ENCODE measurements around the gene CRY1. TPM values are rescaled to one million over a fixed set of nuclear protein-coding genes. Genes with fewer than 3 reads are reported as not detected.

CRY1 gene
- total and polyA plus RNA-seq, 9 of the 15 experiments (the other 6 are each of a cell fraction or from before 2014, with no cell fraction given), result 8.7 to 33.3 (median 25.2) TPM

- TF ChIP-seq PRDM10 (IDR thresholded peaks at IDR 0.05; ENCODE audit: partially characterized antibody) (peak; percentile 83), ATF6 (CRISPR knock-in tag; IDR thresholded peaks at IDR 0.05) (no peak), MBD2 (IDR thresholded peaks at IDR 0.05; ENCODE audit: borderline replicate concordance, low read depth) (no peak), CBX1 (IDR thresholded peaks at IDR 0.05; ENCODE audit: low read depth) (no peak), ELF2 (CRISPR knock-in tag; IDR thresholded peaks at IDR 0.05) (no peak), ZNF76 (CRISPR knock-in tag; IDR thresholded peaks at IDR 0.05; ENCODE audit: borderline replicate concordance) (no peak), ZNF551 (CRISPR knock-in tag; IDR thresholded peaks at IDR 0.05) (no peak), THAP7 (CRISPR knock-in tag; IDR thresholded peaks at IDR 0.05) (no peak), GATA2 (CRISPR knock-in tag; IDR thresholded peaks at IDR 0.05) (peak; percentile 31; the same call in 1 of the 2 replicates), HSF4 (CRISPR knock-in tag; IDR thresholded peaks at IDR 0.05; ENCODE audit: borderline replicate concordance) (no peak), YBX1 (IDR thresholded peaks at IDR 0.05) (no peak), POLR2AphosphoS5 (IDR thresholded peaks at IDR 0.05; ENCODE audit: control insufficient read depth, insufficient read depth, low read depth, low read length) (peak; percentile 61; the same call in 1 of the 2 replicates), SREBF1 (IDR thresholded peaks at IDR 0.05; ENCODE audit: borderline replicate concordance, low read depth, low read length) (no peak), SFPQ (IDR thresholded peaks at IDR 0.05; ENCODE audit: low read depth, low read length) (no peak), SREBF2 (CRISPR knock-in tag; IDR thresholded peaks at IDR 0.05) (no peak), FOXJ3 (CRISPR knock-in tag; IDR thresholded peaks at IDR 0.05) (no peak), MEF2D (tag; conservative IDR thresholded peaks at IDR 0.05; ENCODE audit: low read depth) (peak; percentile 67; the same call in 1 of the 2 replicates), GTF2E2 (tag; IDR thresholded peaks at IDR 0.05) (no peak), ZNF316 (IDR thresholded peaks at IDR 0.05) (peak; percentile 62; the same call in 1 of the 2 replicates), HES1 (IDR thresholded peaks at IDR 0.05; ENCODE audit: low read depth) (peak; percentile 51; the same call in 1 of the 2 replicates), SMARCE1 (IDR thresholded peaks at IDR 0.05) (peak; percentile 72; the same call in 1 of the 2 replicates)
Observed at GRCh38 chr12:106942775-106943174, 150.6 kb downstream of the CRY1 start (continued).

All from K562 (cell line).